Mesenchymal stem cell (in vitro differentiated cells and primary cell): Measurements from ENCODE around the gene KRTAP4-4.
"Not testable (repeated sequence)": the region's sequence is repeated elsewhere in the genome, so short reads cannot be mapped to it uniquely, and the experiment has no call there.

Experiments
- DNase-seq: peaks from one replicate; pipeline ENCODE4 v3.0.0-alpha.2; 2013
- H2AFZ ChIP-seq: one replicate; pipeline ENCODE4 v1.6.1; 2013; ENCODE audit warnings: low read depth, mild to moderate bottlenecking, control low read depth, inconsistent platforms, low read length, moderate library complexity
- H2AK5ac ChIP-seq: 2 replicates; pipeline ENCODE4 v1.6.1; 2013; ENCODE audit warnings: low read length, moderate library complexity, mild to moderate bottlenecking, inconsistent platforms; ENCODE audit not compliant: severe bottlenecking
- H2BK120ac ChIP-seq: one replicate; pipeline ENCODE4 v1.6.1; 2013; ENCODE audit warnings: low read depth, mild to moderate bottlenecking, inconsistent platforms, low read length, moderate library complexity
- H2BK12ac ChIP-seq, 2 experiments: one replicate each; pipeline ENCODE4 v1.6.1; 2013; ENCODE audit warnings: inconsistent platforms in 2 of 2, low read length in 2 of 2, mild to moderate bottlenecking in 2 of 2, moderate library complexity in 2 of 2, control low read depth in 1 of 2
- H2BK15ac ChIP-seq: one replicate; pipeline ENCODE4 v1.6.1; 2013; ENCODE audit warnings: mild to moderate bottlenecking, low read depth, inconsistent platforms; ENCODE audit not compliant: poor library complexity, severe bottlenecking
- H2BK5ac ChIP-seq: 2 replicates; pipeline ENCODE4 v1.6.1; 2013; ENCODE audit warnings: low read depth, mild to moderate bottlenecking, low read length, control low read depth, inconsistent platforms; ENCODE audit not compliant: poor library complexity, severe bottlenecking
- H3K14ac ChIP-seq, 2 experiments: one replicate each; pipeline ENCODE4 v1.6.1; 2013; ENCODE audit warnings: inconsistent platforms in 2 of 2, low read length in 2 of 2, control low read depth in 1 of 2, mild to moderate bottlenecking in 1 of 2, moderate library complexity in 1 of 2
- H3K18ac ChIP-seq, 2 experiments: one replicate each; pipeline ENCODE4 v1.6.1; 2013; ENCODE audit warnings: inconsistent platforms in 2 of 2, low read length in 2 of 2, control low read depth in 1 of 2, low read depth in 1 of 2, mild to moderate bottlenecking in 1 of 2
- H3K23ac ChIP-seq, 2 experiments: one replicate each; pipeline ENCODE4 v1.6.1; 2013; ENCODE audit warnings: inconsistent platforms in 2 of 2, low read length in 2 of 2, mild to moderate bottlenecking in 2 of 2, moderate library complexity in 2 of 2, control low read depth in 1 of 2
- H3K27ac ChIP-seq: 2 replicates; pipeline ENCODE4 v1.5.1; 2013; ENCODE audit warnings: mild to moderate bottlenecking, moderate library complexity, low read length, control low read depth, inconsistent platforms; ENCODE audit not compliant: poor library complexity, severe bottlenecking
- H3K27me3 ChIP-seq, 2 experiments: 2 replicates each; pipeline versions ENCODE4 v1.6.1 to v1.7.0; 2013; ENCODE audit warnings: low read length in 2 of 2, mild to moderate bottlenecking in 2 of 2, moderate library complexity in 2 of 2, control low read depth in 1 of 2, inconsistent platforms in 1 of 2; ENCODE audit not compliant: control insufficient read depth in 1 of 2, insufficient read depth in 1 of 2
- H3K36me3 ChIP-seq, 2 experiments: 2 replicates each; pipeline versions ENCODE4 v1.6.1 to v1.7.0; 2013; ENCODE audit warnings: low read length in 2 of 2, control low read depth in 1 of 2, inconsistent platforms in 1 of 2, low read depth in 1 of 2, mild to moderate bottlenecking in 1 of 2; ENCODE audit not compliant: insufficient read depth in 2 of 2, control insufficient read depth in 1 of 2
- H3K4ac ChIP-seq, 2 experiments: one replicate each; pipeline ENCODE4 v1.6.1; 2013; ENCODE audit warnings: inconsistent platforms in 2 of 2, low read length in 2 of 2, mild to moderate bottlenecking in 2 of 2, moderate library complexity in 2 of 2, control low read depth in 1 of 2, low read depth in 1 of 2
- H3K4me1 ChIP-seq: 2 replicates; pipeline ENCODE4 v1.6.1; 2013; ENCODE audit warnings: low read depth, low read length, control low read depth; ENCODE audit not compliant: control insufficient read depth, insufficient read depth
- H3K4me2 ChIP-seq: 2 replicates; pipeline ENCODE4 v1.6.1; 2013; ENCODE audit warnings: low read length, mild to moderate bottlenecking, inconsistent platforms; ENCODE audit not compliant: poor library complexity, severe bottlenecking
- H3K4me3 ChIP-seq, 2 experiments: 2 replicates each; pipeline versions ENCODE4 v1.5.1 to v1.7.0; 2013; ENCODE audit warnings: low read length in 2 of 2, mild to moderate bottlenecking in 2 of 2, control low read depth in 1 of 2, low read depth in 1 of 2; ENCODE audit not compliant: insufficient read depth in 1 of 2
- H3K79me1 ChIP-seq: replicated peaks from 2 replicates; pipeline ENCODE4 v1.6.1; 2013; ENCODE audit warnings: mild to moderate bottlenecking, control low read depth, low read length, inconsistent platforms; ENCODE audit not compliant: poor library complexity, severe bottlenecking
- H3K9ac ChIP-seq: 2 replicates; pipeline ENCODE4 v1.7.0; 2013; ENCODE audit warnings: mild to moderate bottlenecking, low read length, moderate library complexity
- H3K9me3 ChIP-seq: 2 replicates; pipeline ENCODE4 v1.7.0; 2013; ENCODE audit warnings: mild to moderate bottlenecking, low read length; ENCODE audit not compliant: control insufficient read depth
- H4K8ac ChIP-seq: one replicate; pipeline ENCODE4 v1.6.1; 2013; ENCODE audit warnings: inconsistent platforms, mild to moderate bottlenecking, low read length, moderate library complexity
- H4K91ac ChIP-seq: one replicate; pipeline ENCODE4 v1.6.1; 2013; ENCODE audit warnings: mild to moderate bottlenecking, low read length, inconsistent platforms
- WGBS: methylation state at CpG from one replicate; pipeline ENCODE4 v1.1.7; 2013; ENCODE audit warnings: mixed read lengths; 5-methylcytosine and 5-hydroxymethylcytosine counted together

Gene KRTAP4-4

DNA sequence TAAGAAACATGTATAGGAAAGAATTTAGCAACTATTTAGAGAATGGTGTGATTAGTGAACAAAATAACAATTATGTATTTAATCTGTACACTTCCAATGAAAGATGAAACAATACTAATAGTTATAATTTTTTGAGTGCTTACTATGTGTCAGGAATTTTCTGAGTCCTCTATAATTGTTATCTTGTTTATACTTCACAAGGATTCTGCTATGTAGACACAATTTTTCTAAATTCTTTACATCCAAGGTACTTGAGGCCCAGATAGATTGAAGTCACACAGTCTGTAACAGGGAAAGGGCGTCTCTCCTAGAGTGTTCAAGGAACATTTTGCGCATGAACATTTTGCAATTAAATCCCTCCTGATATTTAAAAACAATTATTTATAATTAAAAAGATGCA is 35.5 kb downstream of the KRTAP4-4 start:
- Histone ChIP-seq H2BK120ac (no peak overlapping the region), H3K4ac (no peak overlapping the region), H3K36me3 (no peaks in the 10 kb centered on the region), H4K8ac (no peak overlapping the region), H3K27me3 (no peaks in the 10 kb centered on the region), H2BK5ac (no peak overlapping the region), H2BK12ac (no peak overlapping the region), H3K14ac (no peak overlapping the region), H3K27ac (no peak overlapping the region), H2AK5ac (no peak overlapping the region), H2AFZ (no peak overlapping the region), H3K9me3 (no peaks in the 10 kb centered on the region), H3K18ac (no peak overlapping the region), H3K4me1 (peaks cover 2% of the 10 kb centered on the region), H3K9ac (no peak overlapping the region), H3K4me2 (no peak overlapping the region), H3K4me3 (no peak overlapping the region), H2BK15ac (no peak overlapping the region), H3K23ac (no peak overlapping the region), H3K79me1 (no peaks in the 10 kb centered on the region), H4K91ac (no peak overlapping the region)
- DNase-seq, result no peak
- WGBS, result 78% methylated on average over 1 of the region's 2 CpGs

DNA sequence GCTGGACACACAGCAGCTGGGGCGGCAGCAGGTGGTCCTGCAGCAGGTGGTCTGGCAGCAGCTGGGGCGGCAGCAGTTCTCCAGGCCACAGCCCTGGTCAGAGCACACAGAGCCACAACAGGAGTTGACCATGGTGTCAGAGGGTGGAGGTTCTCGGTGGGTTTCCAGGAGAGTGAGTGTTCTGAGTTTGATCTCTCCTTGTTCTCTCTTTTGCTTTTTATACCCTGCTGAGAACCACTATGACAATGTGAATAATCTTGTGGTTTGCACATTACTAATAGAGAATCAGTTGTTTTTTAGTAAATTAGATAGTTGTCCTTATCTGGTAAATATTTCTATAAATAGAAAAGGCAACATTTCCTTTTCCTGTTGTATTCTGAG is 36.6 kb downstream of the KRTAP4-4 start, which contains the start of gene KRTAP4-12:
Gene KRTAP4-12, minus strand, starts transcription at position 192 of the 381 bp plus-strand sequence. Its CDS starts 60 bp downstream, at position 132.
- H2BK120ac ChIP-seq, H2AFZ ChIP-seq, H2BK12ac ChIP-seq, H3K9ac ChIP-seq, H3K4me3 ChIP-seq, H3K27me3 ChIP-seq, H3K4me1 ChIP-seq, H4K8ac ChIP-seq, H2AK5ac ChIP-seq, H2BK15ac ChIP-seq, H3K79me1 ChIP-seq, H3K36me3 ChIP-seq, H3K27ac ChIP-seq, H3K4me2 ChIP-seq, H3K9me3 ChIP-seq, H2BK5ac ChIP-seq, H4K91ac ChIP-seq, H3K18ac ChIP-seq, DNase-seq, H3K14ac ChIP-seq, H3K23ac ChIP-seq, H3K4ac ChIP-seq: not testable (repeated sequence)
- 88% methylated on average over 2 of the region's 3 CpGs for WGBS

DNA sequence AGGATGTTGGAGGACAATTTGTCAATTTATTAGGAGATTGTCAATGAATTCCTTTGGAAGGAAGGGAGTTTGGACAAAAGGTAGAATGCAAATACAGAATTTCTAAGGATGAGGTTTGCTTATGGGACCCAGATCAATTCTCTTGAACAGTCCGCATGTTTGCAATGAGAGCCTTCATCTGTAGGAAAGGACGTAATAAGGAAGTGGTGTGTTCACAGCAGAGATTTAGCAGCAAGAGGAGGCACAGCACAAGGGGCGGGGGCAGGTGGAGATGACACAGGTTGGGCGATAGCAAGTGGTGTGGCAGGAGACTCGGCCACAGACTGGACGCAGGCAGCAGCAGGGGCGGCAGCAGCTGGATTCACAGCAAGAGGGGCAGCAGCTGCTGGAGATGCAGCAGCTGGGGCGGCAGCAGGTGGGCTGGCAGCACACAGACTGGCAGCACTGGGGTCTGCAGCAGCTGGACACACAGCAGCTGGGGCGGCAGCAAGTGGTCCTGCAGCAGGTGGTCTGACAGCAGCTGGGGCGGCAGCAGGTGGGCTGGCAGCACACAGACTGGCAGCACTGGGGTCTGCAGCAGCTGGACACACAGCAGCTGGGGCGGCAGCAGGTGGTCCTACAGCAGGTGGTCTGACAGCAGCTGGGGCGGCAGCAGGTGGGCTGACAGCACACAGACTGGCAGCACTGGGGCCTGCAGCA is 37.1 kb downstream of the KRTAP4-4 start:
- H3K4me3 ChIP-seq, H3K79me1 ChIP-seq, H2BK5ac ChIP-seq, H3K4me2 ChIP-seq, H3K36me3 ChIP-seq, H2BK12ac ChIP-seq, H2AK5ac ChIP-seq, H3K4ac ChIP-seq, H3K4me1 ChIP-seq, H3K18ac ChIP-seq, H2AFZ ChIP-seq, H3K23ac ChIP-seq, H4K8ac ChIP-seq, H2BK120ac ChIP-seq, H3K9me3 ChIP-seq, H2BK15ac ChIP-seq, H3K27me3 ChIP-seq, H3K14ac ChIP-seq, DNase-seq, H3K9ac ChIP-seq, H4K91ac ChIP-seq, H3K27ac ChIP-seq: not testable (repeated sequence)
- WGBS, result 95% methylated on average over 12 of the region's 12 CpGs

DNA sequence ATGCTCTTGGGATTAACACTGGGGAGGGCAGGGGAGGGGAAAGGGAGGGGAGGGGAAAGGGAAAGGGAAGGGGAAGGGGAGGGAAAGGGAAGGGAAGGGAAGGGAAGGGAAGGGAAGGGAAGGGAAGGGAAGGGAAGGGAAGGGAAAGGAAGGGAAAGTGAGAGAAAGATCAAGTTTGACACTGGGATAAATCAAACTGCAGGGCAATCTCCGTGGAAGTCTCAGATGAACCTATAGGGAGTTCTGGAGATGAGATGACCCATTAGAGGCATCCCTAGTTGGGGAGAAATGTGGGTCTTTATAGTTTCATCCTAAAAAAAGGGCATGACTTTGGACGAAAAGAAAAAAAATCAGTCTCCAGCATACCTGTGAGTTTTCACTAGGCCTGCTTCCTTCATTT is 38.8 kb downstream of the KRTAP4-4 start:
- no peak overlapping the region for H3K9ac ChIP-seq

More for the DNA sequence above, 38.8 kb downstream of the KRTAP4-4 start:
- no peak overlapping the region for H3K4me3 ChIP-seq
- no peak overlapping the region for H3K4ac ChIP-seq
- H2AK5ac ChIP-seq, result no peak overlapping the region
- no peak overlapping the region for H4K8ac ChIP-seq
- no peaks in the 10 kb centered on the region for H3K79me1 ChIP-seq
- H4K91ac ChIP-seq, result no peak overlapping the region
- no peak overlapping the region for H2BK5ac ChIP-seq
- H2BK12ac ChIP-seq, result no peak overlapping the region
- DNase-seq, result no peak
- no peak overlapping the region for H3K27ac ChIP-seq
- H3K18ac ChIP-seq, result no peak overlapping the region
- H3K23ac ChIP-seq, result no peak overlapping the region
- 67% methylated on average over 1 of the region's 2 CpGs for WGBS
- H2AFZ ChIP-seq, result no peak overlapping the region
- H3K9me3 ChIP-seq, result no peaks in the 10 kb centered on the region
- no peaks in the 10 kb centered on the region for H3K27me3 ChIP-seq
- no peak overlapping the region for H2BK120ac ChIP-seq
- H2BK15ac ChIP-seq, result no peak overlapping the region
- H3K4me2 ChIP-seq, result no peak overlapping the region
- H3K36me3 ChIP-seq, result no peaks in the 10 kb centered on the region
- H3K14ac ChIP-seq, result no peak overlapping the region
- peaks cover 7% of the 10 kb centered on the region for H3K4me1 ChIP-seq
